ENCODE data around the gene YPEL4.

YPEL4 gene

GRCh38 chr11:57599381-57599780 lies 50.3 kb downstream of the YPEL4 start:
- no peaks in the 10 kb centered on the region for H3K36me3 ChIP-seq (ENCODE audit: insufficient read depth)
- H3K4me3 ChIP-seq (IDR thresholded peaks at IDR 0.05; ENCODE audit: insufficient read depth, low read depth, low read length), result no peak overlapping the region
- H3K79me2 ChIP-seq (ENCODE audit: insufficient read depth, low read depth), result no peaks in the 10 kb centered on the region
- H3K4me1 ChIP-seq (ENCODE audit: low read depth, poor library complexity, severe bottlenecking), result no peaks in the 10 kb centered on the region
- H4K20me1 ChIP-seq (ENCODE audit: insufficient read depth), result no peaks in the 10 kb centered on the region
- H3K27me3 ChIP-seq (ENCODE audit: insufficient read depth, low read depth), result no peaks in the 10 kb centered on the region
- no peak overlapping the region for H3K4me2 ChIP-seq
- no peak overlapping the region for H3K27ac ChIP-seq
- no peak overlapping the region for H2AFZ ChIP-seq (ENCODE audit: low read depth)
- no peak for TF ChIP-seq CTCF (conservative IDR thresholded peaks at IDR 0.05; ENCODE audit: low read depth, low read length)
- no peak overlapping the region for H3K9ac ChIP-seq

DNA sequence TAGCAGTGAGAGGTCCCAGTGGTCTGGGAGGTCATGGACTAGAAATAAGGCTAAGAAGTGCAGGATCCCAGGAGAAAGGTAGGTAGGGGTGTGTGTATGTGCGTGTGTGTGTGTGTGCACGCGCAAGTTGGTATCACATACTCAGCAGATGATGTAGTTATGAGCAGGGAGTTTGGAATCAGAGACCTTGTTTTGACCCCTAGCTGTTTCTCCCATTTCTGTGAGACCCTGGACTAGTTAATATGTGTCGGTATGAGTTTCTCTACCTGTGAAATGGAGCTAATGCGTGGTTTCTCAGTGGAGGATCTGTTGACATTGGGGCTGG lies 50.9 kb downstream of the YPEL4 start:
- Histone ChIP-seq H4K20me1 (ENCODE audit: insufficient read depth) (no peaks in the 10 kb centered on the region), H2AFZ (ENCODE audit: low read depth) (no peak overlapping the region), H3K9ac (no peak overlapping the region), H3K79me2 (ENCODE audit: insufficient read depth, low read depth) (no peaks in the 10 kb centered on the region), H3K4me3 (IDR thresholded peaks at IDR 0.05; ENCODE audit: insufficient read depth, low read depth, low read length) (no peak overlapping the region), H3K27ac (no peak overlapping the region), H3K27me3 (ENCODE audit: insufficient read depth, low read depth) (no peaks in the 10 kb centered on the region), H3K4me1 (ENCODE audit: low read depth, poor library complexity, severe bottlenecking) (no peaks in the 10 kb centered on the region), H3K4me2 (no peak overlapping the region), H3K36me3 (ENCODE audit: insufficient read depth) (no peaks in the 10 kb centered on the region)
- no peak for TF ChIP-seq CTCF (conservative IDR thresholded peaks at IDR 0.05; ENCODE audit: low read depth, low read length)

GRCh38 chr11:57597916-57598830 lies 51.5 kb downstream of the YPEL4 start:
- Histone ChIP-seq H3K27me3 (ENCODE audit: insufficient read depth, low read depth) (no peaks in the 10 kb centered on the region), H3K4me2 (no peak overlapping the region), H3K36me3 (ENCODE audit: insufficient read depth) (no peaks in the 10 kb centered on the region), H3K4me3 (IDR thresholded peaks at IDR 0.05; ENCODE audit: insufficient read depth, low read depth, low read length) (no peak overlapping the region), H3K79me2 (ENCODE audit: insufficient read depth, low read depth) (no peaks in the 10 kb centered on the region), H3K9ac (no peak overlapping the region), H3K4me1 (ENCODE audit: low read depth, poor library complexity, severe bottlenecking) (no peaks in the 10 kb centered on the region), H3K27ac (no peak overlapping the region), H2AFZ (ENCODE audit: low read depth) (no peak overlapping the region), H4K20me1 (ENCODE audit: insufficient read depth) (no peaks in the 10 kb centered on the region)
- no peak for TF ChIP-seq CTCF (conservative IDR thresholded peaks at IDR 0.05; ENCODE audit: low read depth, low read length)

GRCh38 chr11:57597461-57597915 lies 52.2 kb downstream of the YPEL4 start, which contains the start of gene SERPING1:
Gene SERPING1 (plus strand): TSS chr11:57597685. CDS start chr11:57598271, 586 bp downstream.
- H3K27ac ChIP-seq, result no peak within 1 kb of the TSS
- H4K20me1 ChIP-seq (ENCODE audit: insufficient read depth), result no peaks in the 10 kb centered on the region
- no peak for TF ChIP-seq CTCF (conservative IDR thresholded peaks at IDR 0.05; ENCODE audit: low read depth, low read length)
- H3K27me3 ChIP-seq (ENCODE audit: insufficient read depth, low read depth), result no peaks in the 10 kb centered on the region
- no peaks in the 10 kb centered on the region for H3K79me2 ChIP-seq (ENCODE audit: insufficient read depth, low read depth)
- H3K4me2 ChIP-seq, result no peak within 1 kb of the TSS
- H2AFZ ChIP-seq (ENCODE audit: low read depth), result no peak within 1 kb of the TSS
- H3K4me1 ChIP-seq (ENCODE audit: low read depth, poor library complexity, severe bottlenecking), result no peaks in the 10 kb centered on the region
- H3K36me3 ChIP-seq (ENCODE audit: insufficient read depth), result no peaks in the 10 kb centered on the region
- H3K4me3 ChIP-seq (IDR thresholded peaks at IDR 0.05; ENCODE audit: insufficient read depth, low read depth, low read length), result no peak within 1 kb of the TSS
- H3K9ac ChIP-seq, result no peak within 1 kb of the TSS
